Endometrial microvascular endothelial cells (primary cell): ENCODE measurements around the gene DPYSL3. TPM values are rescaled to one million over a fixed set of nuclear protein-coding genes. Genes with fewer than 3 reads are reported as not detected.

ENCODE experiments used
- in situ Hi-C: cut with HindIII; loops from 2 replicates; pipeline ENCODE4 v1.10.0; 2017; ENCODE audit warnings: low sequenced_read_pairs, low pct_unique_long_range_greater_than_20kb; ENCODE audit errors: inconsistent ontology term
- total RNA-seq: library from RNA; depleted of rRNA; stranded (reverse); fragments of >200 nt; gene quantifications from one replicate; pipeline ENCODE4 v1.2.3, GENCODE V29; 2015; ENCODE audit errors: inconsistent ontology term

DPYSL3 gene
- total RNA-seq, 1 donor from 2014 or later = 67.1 TPM

DNA sequence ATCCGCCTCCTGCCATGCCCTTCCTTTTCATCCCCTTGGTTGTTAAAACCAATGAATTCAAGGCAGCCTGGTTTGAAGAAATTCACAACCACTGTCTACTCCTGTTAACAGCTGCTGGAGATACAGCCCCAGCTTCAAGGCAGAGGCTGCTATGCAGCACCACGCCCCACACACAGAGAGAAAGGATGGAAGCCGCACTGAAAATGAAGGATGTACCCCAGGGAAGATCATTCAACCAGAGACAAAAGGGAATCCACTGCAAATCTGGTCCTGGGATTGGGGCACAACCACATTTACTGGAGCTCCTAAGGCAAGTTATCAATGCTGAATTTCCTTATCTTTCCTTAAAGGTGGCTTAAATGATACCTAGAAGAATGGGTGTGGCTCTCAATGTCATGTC, 58.7 kb downstream of the DPYSL3 start:
- in situ Hi-C loops = no loop called here

DNA sequence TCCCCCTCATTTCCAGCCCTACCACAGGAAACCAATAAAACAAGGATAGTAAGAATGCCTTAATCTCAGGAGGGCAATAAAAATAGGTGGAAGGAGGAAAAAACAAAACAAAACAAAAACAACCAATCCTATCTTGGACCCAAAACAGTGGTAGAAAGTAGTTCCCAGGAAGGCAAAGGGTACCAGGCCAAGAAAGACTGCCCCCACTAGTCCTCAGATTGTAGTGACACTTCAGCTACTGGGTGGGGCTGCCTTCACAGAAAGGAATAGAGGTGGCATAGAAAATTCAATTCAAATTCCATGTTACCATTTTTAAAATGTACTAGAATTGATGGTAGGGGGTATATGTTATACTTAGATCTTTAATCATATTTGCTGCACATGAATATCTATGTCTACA, 59.3 kb downstream of the DPYSL3 start:
- in situ Hi-C loops = no loop called here

DNA sequence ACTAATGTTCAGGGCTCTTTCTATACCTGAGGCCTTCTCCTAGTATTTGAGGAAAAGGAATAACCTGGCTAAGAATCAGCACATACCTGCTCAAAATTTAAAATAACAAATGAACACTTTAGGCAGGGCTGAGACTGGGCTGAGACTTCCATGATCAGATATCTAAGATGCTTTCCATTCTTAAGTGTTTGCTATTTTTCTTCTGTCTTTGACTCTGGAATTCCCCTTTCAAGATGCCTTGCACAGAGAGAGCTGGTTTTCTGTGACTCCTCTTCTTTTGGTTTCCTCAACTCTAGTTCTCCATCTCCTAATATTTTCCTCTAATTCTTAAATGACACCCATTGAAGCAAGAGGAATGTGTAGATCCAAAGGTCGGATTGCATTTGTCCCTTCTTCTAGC, 61.1 kb downstream of the DPYSL3 start:
- in situ Hi-C loops = no loop called here

DNA sequence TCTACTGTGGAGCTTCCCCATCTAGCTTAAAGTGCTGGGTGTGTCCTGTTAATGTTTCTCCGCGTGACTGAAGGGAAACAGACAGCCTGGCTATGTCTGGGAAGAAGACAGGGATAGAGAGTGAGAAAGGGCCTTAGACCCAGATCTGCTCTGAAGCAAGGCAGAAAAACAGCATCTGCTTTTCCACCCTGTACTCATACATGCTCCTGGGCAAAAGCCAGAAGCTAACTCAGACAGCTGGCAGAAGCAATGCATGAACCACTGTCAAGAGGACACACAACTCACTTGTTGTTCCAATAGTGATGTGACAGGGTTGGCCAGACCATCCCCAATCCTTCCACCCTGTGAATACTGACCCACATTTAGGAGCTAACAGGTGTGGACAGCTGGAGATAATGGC, 63.3 kb downstream of the DPYSL3 start:
- in situ Hi-C loops = no loop called here

DNA sequence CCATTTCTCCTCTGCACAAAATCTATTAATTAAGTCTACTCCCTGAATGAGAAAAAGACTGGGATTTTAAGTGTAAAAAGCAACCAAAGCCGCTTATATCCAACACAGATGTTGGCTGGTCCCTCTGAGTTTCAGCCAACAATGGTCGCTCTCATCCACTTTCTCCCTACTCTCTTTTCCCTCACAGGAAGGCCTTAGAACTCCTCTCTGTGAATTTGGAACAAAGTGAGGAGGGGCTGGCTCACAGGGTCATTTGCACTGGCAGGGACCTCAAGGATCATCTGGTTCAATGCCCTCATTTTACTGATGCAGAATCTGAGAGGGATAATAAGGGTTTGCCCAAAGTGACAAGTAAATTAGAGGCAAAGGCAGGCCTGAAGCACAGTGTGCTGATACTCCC, 64.0 kb downstream of the DPYSL3 start:
- in situ Hi-C loops = no loop called here

DNA sequence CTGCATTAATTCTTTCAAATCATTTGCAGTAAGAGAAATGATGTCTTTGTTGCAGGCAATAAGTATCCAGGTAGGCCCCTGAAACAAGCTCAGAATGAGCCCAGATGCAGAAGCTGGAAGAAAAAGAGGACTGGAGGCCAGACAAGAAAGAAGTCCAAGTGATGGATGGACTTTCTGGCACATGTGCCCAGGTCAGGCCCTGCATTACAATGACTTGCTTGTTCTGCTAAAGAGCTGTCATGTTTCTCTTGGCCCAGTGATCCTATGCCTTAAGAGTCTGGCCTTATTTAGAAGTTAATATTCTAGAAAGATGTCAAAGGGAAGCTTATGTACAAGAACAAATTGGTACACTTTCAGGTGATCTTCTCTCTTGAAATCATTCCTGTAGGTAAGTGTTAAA, 64.8 kb downstream of the DPYSL3 start:
- in situ Hi-C loops = no loop called here

DNA sequence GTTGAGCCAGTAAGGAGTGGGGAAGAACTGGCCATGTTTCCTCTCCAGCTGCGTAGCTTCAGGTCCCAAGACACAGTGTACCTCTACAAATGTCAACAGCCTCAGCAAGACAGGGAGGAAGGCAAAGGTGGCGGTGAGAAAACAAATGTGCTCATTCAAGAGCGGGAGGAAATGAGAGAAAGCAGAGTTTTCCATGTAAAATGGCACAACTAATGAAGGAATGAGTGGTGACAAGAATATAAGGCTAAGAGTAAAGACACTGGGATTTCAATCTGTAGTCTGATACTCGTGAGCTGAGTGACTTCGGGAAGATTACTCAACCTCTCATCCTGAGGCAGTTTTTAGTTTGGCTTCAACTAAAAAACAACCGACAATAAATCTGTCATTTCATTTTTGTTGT, 67.6 kb downstream of the DPYSL3 start:
- in situ Hi-C loops = no loop called here

DNA sequence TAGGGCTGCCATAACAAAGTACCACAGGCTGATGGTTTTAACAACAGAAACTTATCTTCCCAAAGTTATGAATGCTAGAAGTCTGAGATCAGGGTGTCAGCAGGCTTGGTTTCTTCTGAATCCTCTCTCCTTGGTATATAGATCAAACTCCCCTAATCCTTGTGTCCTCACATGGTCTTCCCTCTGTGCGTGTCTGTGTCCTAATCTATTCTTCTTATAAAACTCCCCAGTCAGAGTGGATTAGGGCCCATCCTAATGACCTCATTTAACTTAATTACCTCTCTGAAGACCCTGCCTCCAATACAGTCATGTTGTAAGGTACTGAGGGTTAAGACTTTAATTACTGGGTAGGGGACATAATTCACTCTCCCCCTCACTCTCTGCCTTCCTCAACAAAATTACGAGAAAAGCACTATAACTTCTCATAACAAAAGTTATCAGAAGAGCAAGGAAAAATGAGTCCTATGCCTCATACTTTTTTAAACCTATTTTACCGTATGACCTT, 68.6 kb downstream of the DPYSL3 start:
- in situ Hi-C loops = no loop called here

DNA sequence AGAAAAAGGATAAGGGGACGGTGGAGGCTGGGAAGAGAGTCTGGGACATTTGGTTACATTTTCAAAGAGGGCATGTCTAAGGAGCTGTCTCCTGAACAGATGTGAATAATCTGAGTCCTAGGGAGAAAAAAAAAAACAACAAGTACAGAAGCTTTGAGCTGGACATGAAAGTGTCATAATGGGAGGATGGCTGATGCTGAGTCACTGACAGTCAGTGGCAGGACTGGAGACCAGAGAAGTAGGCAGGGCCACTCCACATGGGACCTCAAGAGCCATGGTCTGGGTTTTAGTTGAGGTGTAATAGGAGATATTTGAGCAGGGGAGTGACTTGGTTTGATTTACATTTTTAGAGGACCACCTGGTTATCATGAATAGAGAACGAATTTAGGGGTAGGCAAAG, 70.6 kb downstream of the DPYSL3 start:
- in situ Hi-C loops = no loop called here

DNA sequence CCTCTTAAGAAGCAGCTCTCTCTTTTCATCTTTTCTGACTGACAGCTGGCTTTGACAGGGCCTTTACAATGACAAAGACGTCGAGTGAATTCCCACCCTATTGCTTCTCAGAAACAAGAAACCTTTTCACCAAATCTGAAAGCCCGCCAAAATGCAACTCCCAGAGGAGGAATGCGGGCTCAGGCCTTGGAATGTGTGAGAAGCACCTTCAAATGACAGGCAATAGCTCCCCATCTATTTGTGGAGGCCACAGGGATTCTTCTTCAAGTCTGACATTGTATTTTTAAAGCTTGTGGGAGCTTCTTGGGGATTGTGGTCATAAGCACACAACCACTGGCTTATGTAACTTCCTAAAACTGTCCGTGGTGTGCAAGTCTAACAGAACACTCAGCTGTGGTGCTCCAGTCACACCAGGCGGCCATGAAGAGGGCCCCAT, 72.7 kb downstream of the DPYSL3 start:
- in situ Hi-C loops = no loop called here

DNA sequence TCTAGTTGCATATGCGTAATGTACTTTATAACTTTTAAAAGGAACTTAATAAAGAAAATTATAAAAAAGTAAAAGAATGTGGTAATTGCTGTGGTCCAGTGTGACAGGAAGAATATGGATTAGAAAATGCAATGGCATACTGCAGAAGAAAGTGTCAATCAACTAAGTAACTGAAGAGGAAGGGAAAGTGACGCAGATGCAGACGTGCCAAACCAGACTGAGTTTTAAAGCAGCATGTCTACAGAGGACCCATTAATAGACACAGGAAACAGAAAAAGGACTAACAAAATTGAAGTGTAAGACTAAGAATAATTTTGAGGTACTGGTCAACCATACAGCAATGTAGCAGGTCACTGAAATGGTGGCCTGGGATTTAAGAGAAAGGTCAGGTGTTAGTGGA, 73.3 kb downstream of the DPYSL3 start:
- in situ Hi-C loops = no loop called here

DNA sequence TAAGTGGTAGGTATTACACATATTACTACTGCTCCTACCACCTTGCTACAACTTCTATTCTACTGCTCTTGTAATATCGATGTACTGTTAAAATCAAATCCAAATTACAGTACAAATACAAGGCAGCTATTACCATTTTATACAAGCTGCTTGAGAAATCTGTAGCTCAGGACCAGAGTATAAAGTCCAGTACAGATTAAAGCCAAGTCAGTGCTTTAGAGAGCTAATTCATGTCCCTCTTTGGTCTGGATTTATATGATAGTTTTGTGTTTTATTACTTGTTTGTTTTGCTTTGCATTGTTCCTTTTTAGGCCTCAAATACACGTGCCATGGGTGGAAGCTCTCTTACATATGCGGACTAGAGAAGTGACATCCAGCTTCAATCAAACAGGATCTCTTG, 75.8 kb downstream of the DPYSL3 start:
- in situ Hi-C loops = no loop called here

DNA sequence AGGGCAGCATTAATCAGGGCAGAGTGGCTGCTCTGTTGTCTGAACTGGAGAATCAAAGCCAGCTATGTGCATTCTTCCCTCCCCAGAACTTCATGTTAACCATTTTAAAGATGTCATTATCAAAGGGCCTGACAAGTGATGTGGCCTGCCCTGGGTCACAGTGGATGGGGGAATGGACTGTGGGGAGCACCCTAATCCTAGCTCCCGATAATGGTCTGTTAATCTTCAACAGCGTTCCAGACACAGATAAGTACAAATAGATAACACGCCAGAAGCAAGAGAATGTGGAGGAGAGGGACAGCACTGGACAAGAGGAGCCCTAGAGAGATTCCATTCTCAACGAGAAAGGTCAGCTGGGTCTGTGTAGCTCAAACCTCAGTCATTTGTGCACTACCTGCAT, 77.5 kb downstream of the DPYSL3 start:
- in situ Hi-C loops = no loop called here

DNA sequence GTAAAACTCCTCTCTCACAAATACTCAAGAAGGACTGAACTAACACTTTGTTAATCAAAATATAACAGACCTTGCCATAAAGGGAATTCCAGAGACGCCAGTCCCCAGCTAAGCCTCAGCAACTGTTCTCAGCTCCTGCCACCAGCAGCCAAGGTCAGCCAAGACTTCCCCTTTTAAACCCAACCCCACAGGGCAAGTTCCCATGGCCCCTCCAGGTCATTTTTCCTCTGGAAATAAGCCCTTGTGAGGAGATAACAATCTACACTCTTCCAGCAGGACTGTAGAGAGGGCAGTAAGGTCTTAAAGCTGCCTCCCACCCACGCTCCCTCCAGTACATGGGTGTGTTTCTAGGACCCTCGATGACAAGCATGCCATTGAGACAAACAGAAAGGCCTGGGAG, 78.3 kb downstream of the DPYSL3 start:
- in situ Hi-C loops = no loop called here

DNA sequence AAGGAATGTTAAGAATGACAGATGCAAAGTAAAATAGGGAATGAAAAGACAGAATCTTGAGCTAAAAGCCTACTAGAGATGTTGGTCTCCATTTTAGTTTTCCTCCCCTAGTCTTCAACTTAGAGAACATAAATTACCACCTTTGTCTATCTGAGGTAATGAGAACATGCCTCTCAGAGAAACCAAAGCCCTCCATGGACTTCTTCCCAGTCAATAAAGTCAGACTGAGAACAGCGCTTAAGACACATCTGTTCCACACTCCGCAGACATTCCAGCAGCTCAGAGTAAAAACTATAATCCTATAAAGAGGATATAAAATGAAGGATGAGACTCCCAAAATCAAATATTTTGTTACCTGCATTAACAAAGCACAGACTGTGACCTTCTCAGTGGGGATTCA, 79.2 kb downstream of the DPYSL3 start:
- in situ Hi-C loops = no loop called here

DNA sequence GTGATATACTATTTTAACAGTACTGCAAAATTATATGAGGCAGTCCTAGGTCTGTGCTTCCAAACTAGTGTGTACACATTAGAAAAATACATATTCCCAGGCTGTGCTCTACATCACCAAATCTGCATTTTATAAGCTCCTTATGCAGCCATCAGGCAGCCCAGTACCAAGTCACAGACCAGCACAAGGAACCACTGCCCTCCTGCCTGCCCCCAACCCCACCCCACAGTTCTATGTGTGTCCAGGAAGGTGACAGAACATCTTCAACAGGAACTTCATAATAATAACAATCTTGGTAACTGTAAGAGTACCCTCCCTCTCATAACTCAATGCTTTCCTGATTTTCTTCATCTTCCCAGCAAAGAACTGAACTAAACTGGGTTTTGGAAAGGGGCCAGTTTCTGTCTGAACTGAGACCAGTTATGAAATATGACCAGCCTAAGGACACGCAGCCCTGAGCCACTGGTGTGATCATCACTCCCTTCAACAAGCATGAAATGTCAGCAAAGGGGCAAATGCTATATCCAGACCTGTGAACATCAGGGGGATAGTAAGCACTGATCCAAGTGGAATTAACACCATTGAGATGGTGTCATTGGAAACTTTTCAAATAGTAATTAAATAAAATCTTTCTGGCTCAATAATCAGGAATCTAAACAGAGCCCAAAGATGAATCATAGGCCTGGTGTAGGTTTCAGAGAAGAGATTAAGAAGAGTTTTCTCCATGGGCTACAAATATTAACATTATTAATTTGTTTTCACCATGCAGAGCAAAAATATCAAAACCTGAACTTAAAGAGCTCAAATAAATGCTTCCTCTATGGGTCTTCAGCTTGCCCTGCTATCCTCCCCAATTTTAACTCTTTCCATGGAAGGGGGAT, 82.1 kb downstream of the DPYSL3 start:
- in situ Hi-C loops = no loop called here

DNA sequence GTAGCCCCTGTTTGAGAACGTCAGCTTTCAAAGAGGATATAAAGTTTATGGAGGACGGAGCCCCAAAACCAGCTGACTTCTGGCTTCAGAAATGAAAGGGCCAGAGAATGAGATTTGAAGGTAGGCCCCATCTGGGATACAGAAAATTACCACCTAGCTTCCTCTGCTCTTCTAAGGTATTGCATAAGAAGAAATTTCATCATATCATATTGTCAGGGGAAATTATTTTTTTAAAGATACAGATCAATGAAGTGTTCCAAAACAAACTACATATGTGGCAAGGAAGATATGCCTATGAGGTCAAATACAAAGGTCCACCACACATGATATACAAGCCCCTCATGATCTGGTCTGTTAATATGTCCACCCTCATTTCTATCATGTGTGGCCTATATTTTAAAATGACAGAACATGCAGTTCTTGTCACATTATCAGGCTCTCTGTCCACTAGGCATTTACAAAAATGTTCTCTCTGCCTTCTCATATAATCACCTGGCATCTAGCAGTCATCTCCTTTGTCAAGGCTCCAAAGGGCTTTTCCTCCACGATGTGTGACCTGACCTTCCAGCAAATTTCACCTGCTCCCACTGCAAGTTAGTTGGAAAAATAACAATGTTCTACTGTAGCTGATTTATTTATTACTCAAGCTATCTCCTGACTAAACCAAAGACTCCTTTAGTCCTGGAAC, 83.1 kb downstream of the DPYSL3 start:
- in situ Hi-C loops = no loop called here

DNA sequence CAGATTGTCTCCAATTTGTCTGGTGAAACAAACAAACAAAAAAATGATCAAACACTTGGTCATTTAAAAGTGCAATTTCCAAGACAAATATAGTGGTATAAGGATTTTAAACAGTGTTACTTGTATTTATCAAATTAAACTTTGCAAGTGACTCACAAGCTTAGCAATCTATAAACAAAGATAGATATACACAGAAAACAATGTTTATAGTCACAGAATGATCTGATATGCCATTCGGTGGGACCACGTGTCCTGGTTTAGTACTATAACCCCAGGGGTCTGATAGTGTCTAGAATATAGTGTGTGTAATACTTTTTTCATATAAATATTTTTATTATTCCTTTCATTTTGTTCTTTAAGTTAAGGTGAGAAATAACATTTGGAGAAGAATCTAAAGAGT, 91.3 kb downstream of the DPYSL3 start:
- in situ Hi-C loops = no loop called here

DNA sequence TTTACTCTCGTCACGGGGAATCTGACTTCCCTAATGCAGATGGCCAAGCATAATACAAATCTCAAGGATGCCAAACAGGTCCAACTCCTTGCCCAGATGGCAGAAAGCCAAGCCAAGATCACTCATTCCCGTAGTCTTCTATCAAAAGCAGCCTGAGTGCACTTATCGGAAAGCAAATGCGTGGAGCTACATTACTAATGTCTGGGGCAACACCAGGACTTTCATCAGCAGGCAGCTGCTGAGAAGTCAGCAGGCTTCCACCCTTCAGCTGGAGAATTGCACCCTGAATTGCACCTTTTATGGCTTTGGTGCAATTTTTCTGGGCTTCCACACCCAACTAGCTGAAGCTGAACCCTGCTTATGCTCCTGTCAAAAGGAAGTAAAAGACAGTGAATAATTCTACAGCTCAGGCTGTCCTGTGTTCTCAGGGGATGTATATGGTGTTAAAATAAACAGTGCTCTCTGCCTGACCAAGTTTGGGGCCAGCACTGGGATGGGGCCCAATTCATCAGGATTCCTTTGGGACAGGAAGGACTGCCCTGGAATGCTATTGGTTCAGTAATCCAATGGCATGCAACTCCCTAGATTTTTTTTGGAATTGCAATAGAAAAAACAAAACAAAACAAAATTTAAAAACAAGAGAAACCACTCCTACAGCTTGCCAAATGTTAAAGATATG, 92.6 kb downstream of the DPYSL3 start:
- in situ Hi-C loops = no loop called here

DNA sequence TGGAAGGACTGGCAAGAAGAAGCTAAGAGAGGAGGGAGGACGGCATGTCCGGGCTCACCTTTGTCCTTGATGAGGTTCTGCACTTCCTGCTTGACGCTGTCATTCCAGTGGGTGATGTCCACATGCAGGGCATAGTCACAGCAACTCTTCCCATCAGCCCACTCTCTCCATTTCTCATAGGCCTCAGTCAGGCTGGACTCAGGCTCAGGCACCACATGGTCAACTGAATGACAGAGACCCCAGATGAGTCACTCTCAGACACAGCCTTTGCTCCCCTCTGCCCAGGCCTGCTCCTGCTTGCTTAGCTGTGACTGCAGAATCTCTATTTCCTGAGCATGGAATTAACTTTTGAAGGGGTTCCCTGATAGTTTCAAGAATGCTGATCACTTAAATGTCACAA, 94.2 kb downstream of the DPYSL3 start:
- in situ Hi-C loops = no loop called here
